Activated naive CD8-positive, alpha-beta T cell treated with anti-CD3 and anti-CD28 coated beads, Interleukin-2, amount 10 ng/mL, durations not matched to agents 7 days and 5 days (primary cell): Measurements from ENCODE around the gene TAF11L12. TPM values are rescaled to one million over a fixed set of nuclear protein-coding genes. Genes with fewer than 3 reads are reported as not detected.
"Not testable (repeated sequence)": the region's sequence is repeated elsewhere in the genome, so short reads cannot be mapped to it uniquely, and the experiment has no call there.

ENCODE experiments used
- ATAC-seq: fragments of 150-1000 bp; cut with Tn5 transposase; one replicate; pipeline ENCODE4 v1.10.0; 2021; ENCODE audit warnings: low read depth, moderate library complexity
- POLR2A ChIA-PET: fragments of 350-600 bp; sonication (Branson Sonifier 250); formaldehyde crosslinking; loops from one replicate; lab custom pipeline; 2021; ENCODE audit warnings: antibody characterized with exemption; lab: Charles Lee
- DNase-seq: peaks from one replicate; pipeline ENCODE4 v3.0.0; 2021
- H3K27ac Mint-ChIP-seq: one replicate; pipeline ENCODE4 v1.8.0; 2022; ENCODE audit warnings: mild to moderate bottlenecking, mixed read lengths
- H3K27me3 Mint-ChIP-seq: one replicate; pipeline ENCODE4 v1.8.0; 2022; ENCODE audit warnings: mild to moderate bottlenecking, moderate library complexity, mixed read lengths
- H3K36me3 Mint-ChIP-seq: one replicate; pipeline ENCODE4 v1.8.0; 2021; ENCODE audit warnings: mild to moderate bottlenecking, mixed read lengths
- H3K4me1 Mint-ChIP-seq: one replicate; pipeline ENCODE4 v1.8.0; 2021; ENCODE audit warnings: mixed read lengths
- H3K4me3 Mint-ChIP-seq: one replicate; pipeline ENCODE4 v1.8.0; 2022; ENCODE audit warnings: mild to moderate bottlenecking, moderate library complexity, mixed read lengths
- H3K9me3 Mint-ChIP-seq: one replicate; pipeline ENCODE4 v1.8.0; 2021; ENCODE audit warnings: mixed read lengths
- total RNA-seq, 2 experiments: library from RNA; stranded (reverse); gene quantifications; one replicate each; pipeline ENCODE4 v1.2.3, GENCODE V29; 2021

TAF11L12 gene
- total RNA-seq: not detected

DNA sequence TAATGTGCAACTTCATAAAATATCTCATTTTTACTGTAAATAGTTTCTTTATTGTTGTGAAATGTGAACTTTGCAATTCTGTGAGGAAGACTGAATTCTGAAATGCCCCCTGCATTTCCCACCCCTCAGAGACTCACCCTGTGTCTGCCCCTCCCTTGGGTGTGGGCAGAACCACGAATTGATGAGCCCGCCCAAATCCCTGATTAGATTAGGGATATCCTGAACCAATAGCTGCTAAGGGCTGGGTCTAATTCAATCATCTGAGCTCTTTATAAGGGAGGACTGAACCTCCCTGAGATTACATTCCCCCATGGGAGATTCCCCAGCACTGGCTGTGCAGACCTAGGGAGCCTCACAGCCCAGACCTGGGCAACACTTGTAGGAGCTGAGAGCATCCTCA is at the start of gene TAF11L12:
Gene TAF11L12, plus strand, starts transcription at position 301 of the 400 bp plus-strand sequence.
- peaks cover 14% of the 10 kb centered on the region for H3K9me3 Mint-ChIP-seq

DNA sequence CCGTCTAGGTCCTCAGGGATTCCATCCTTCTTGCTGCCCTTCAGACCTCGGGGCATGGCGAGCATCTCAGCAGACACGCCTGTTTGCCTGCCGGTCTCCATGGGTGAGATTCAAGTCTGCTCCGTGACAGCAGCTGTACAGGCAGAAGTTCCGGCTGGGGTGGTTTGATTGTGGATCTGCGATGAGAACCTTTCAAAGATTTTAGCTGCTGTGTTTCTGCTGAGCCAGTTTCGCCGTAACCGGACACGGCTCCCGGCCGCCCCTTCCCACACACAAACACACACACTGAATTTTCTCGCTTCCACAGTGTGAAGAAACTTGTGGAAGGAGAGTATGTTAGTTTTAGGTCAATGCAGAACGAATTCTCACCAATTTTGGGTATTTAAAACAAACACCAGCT is 24.5 kb upstream of the TAF11L12 start, which contains the start of gene TAF11L7:
Gene TAF11L7, minus strand, starts transcription at position 101 of the 400 bp plus-strand sequence.
- H3K36me3 Mint-ChIP-seq, POLR2A ChIA-PET, DNase-seq, H3K27me3 Mint-ChIP-seq, H3K27ac Mint-ChIP-seq, H3K4me3 Mint-ChIP-seq, ATAC-seq, H3K4me1 Mint-ChIP-seq, H3K9me3 Mint-ChIP-seq: not testable (repeated sequence)

More for the DNA sequence above, at the start of gene TAF11L12:
- H3K4me3 Mint-ChIP-seq, ATAC-seq, H3K27me3 Mint-ChIP-seq, H3K27ac Mint-ChIP-seq, H3K4me1 Mint-ChIP-seq, POLR2A ChIA-PET, DNase-seq, H3K36me3 Mint-ChIP-seq: not testable (repeated sequence)

DNA sequence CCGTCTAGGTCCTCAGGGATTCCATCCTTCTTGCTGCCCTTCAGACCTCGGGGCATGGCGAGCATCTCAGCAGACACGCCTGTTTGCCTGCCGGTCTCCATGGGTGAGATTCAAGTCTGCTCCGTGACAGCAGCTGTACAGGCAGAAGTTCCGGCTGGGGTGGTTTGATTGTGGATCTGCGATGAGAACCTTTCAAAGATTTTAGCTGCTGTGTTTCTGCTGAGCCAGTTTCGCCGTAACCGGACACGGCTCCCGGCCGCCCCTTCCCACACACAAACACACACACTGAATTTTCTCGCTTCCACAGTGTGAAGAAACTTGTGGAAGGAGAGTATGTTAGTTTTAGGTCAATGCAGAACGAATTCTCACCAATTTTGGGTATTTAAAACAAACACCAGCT is 19.3 kb upstream of the TAF11L12 start, which contains the start of gene TAF11L8:
Gene TAF11L8, minus strand, starts transcription at position 101 of the 400 bp plus-strand sequence.
- POLR2A ChIA-PET, ATAC-seq, H3K9me3 Mint-ChIP-seq, H3K27me3 Mint-ChIP-seq, DNase-seq, H3K4me1 Mint-ChIP-seq, H3K27ac Mint-ChIP-seq, H3K4me3 Mint-ChIP-seq, H3K36me3 Mint-ChIP-seq: not testable (repeated sequence)

DNA sequence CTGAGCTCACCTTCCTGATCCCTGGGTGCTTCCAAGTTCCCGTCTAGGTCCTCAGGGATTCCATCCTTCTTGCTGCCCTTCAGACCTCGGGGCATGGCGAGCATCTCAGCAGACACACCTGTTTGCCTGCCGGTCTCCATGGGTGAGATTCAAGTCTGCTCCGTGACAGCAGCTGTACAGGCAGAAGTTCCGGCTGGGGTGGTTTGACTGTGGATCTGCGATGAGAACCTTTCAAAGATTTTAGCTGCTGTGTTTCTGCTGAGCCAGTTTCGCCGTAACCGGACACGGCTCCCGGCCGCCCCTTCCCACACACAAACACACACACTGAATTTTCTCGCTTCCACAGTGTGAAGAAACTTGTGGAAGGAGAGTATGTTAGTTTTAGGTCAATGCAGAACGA is 15.9 kb upstream of the TAF11L12 start, which contains the start of gene TAF11L9:
Gene TAF11L9, minus strand, starts transcription at position 140 of the 400 bp plus-strand sequence.
- ATAC-seq, POLR2A ChIA-PET, H3K36me3 Mint-ChIP-seq, H3K4me1 Mint-ChIP-seq, H3K27ac Mint-ChIP-seq, H3K4me3 Mint-ChIP-seq, H3K27me3 Mint-ChIP-seq, DNase-seq, H3K9me3 Mint-ChIP-seq: not testable (repeated sequence)

DNA sequence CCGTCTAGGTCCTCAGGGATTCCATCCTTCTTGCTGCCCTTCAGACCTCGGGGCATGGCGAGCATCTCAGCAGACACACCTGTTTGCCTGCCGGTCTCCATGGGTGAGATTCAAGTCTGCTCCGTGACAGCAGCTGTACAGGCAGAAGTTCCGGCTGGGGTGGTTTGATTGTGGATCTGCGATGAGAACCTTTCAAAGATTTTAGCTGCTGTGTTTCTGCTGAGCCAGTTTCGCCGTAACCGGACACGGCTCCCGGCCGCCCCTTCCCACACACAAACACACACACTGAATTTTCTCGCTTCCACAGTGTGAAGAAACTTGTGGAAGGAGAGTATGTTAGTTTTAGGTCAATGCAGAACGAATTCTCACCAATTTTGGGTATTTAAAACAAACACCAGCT is 12.5 kb upstream of the TAF11L12 start, which contains the start of gene TAF11L10:
Gene TAF11L10, minus strand, starts transcription at position 101 of the 400 bp plus-strand sequence.
- H3K27ac Mint-ChIP-seq, H3K27me3 Mint-ChIP-seq, H3K9me3 Mint-ChIP-seq, H3K4me3 Mint-ChIP-seq, ATAC-seq, H3K36me3 Mint-ChIP-seq, DNase-seq, POLR2A ChIA-PET, H3K4me1 Mint-ChIP-seq: not testable (repeated sequence)

DNA sequence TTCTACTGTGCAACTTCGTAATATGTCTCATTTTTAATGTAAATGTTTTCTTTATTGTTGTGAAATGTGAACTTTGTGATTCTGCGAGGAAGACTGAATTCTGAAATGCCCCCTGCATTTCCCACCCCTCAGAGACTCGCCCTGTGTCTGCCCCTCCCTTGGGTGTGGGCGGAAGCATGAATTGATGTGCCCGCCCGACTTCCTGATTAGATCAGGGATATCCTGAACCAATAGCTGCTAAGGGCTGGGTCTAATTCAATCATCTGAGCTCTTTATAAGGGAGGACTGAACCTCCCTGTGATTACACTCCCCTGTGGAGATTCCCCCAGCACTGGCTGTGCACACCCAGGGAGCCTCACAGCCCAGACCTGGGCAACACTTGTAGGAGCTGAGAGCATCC is 6.3 kb upstream of the TAF11L12 start, which contains the start of gene TAF11L11:
Gene TAF11L11, plus strand, starts transcription at position 304 of the 400 bp plus-strand sequence.
- H3K27me3 Mint-ChIP-seq, POLR2A ChIA-PET, H3K27ac Mint-ChIP-seq, ATAC-seq, DNase-seq, H3K4me3 Mint-ChIP-seq, H3K36me3 Mint-ChIP-seq, H3K4me1 Mint-ChIP-seq: not testable (repeated sequence)
- H3K9me3 Mint-ChIP-seq: peaks cover 12% of the 10 kb centered on the region

DNA sequence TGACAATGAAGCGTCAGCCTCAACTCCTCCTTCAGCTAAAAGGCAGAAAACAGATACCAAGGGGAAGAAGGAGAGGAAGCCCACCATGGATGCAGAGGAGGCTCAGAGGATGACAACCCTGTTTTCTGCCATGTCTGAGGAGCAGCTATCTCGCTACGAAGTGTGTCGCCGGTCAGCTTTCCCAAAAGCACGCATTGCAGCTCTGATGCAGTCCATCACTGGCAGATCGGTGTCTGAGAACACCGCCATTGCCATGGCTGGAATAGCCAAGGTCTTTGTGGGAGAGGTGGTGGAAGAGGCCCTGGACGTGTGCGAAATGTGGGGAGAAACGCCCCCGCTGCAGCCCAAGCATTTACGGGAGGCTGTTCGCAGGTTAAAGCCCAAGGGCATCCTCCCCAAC is 5.2 kb upstream of the TAF11L12 start:
- DNase-seq (no peak), ATAC-seq (no peak)
- Mint-ChIP-seq H3K9me3 (peaks cover 11% of the 10 kb centered on the region), H3K4me3 (no peak overlapping the region), H3K4me1 (no peaks in the 10 kb centered on the region), H3K36me3 (no peaks in the 10 kb centered on the region), H3K27me3 (no peaks in the 10 kb centered on the region), H3K27ac (no peak overlapping the region)
- POLR2A ChIA-PET: no interaction called here

DNA sequence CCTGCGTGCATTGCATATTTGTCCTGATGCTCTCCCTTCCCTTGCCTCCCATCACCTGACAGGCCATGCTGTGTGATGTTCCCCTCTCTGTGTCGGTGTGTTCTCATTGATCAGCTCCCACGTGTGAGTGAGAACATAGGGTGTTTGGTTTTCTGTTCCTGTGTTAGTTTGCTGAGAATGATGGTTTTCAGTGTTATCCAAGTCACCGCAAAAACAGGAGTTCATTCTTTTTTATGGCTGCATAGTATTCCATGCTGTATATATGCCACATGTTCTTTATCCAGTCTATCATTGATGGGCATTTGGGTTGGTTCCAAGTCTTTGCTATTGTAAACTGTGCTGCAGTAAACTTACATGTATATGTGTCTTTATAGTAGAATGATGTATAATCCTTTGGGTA is 2.7 kb upstream of the TAF11L12 start:
- H3K36me3 Mint-ChIP-seq, POLR2A ChIA-PET, H3K4me3 Mint-ChIP-seq, DNase-seq, H3K4me1 Mint-ChIP-seq, ATAC-seq, H3K27ac Mint-ChIP-seq, H3K27me3 Mint-ChIP-seq: not testable (repeated sequence)
- peaks cover 10% of the 10 kb centered on the region for H3K9me3 Mint-ChIP-seq

DNA sequence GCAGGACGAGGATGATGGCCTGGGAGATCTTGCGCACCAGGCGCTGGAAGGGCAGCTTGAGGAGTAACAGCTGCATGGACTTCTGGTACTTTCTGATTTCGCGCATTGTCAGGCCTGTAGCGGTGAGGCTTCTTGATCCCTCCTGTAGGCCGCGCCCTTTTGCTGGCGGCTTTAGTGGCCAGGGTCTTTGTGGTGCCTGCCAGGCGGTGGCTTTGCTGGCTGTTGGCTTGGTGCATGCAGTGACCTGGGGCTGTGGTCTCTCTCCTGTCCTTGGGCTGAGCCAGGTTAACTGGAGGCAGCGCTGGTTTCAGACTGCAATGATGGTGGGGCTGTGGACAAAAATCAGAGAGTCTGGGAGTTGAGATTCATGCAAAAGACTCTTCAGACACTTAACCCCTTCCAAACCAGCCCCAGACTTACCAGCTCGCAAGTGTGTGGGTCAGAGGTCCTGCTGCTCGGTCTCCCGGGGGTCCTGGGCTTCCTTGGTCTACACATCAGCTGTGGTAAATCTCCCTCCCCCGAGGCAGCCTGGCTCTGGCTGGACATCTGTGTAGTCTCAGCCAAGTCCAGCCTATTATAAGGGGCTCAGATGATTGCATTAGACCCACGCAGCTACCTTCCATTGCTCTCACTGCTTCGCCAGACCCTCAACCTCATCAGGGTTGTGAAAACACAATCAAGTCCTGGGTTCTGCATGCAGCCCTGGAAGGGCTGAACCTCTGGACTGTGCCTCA is 4.8 kb downstream of the TAF11L12 start:
- Mint-ChIP-seq H3K9me3 (peaks cover 7% of the 10 kb centered on the region), H3K36me3 (no peaks in the 10 kb centered on the region), H3K27me3 (no peaks in the 10 kb centered on the region), H3K4me1 (no peaks in the 10 kb centered on the region), H3K4me3 (no peak overlapping the region), H3K27ac (no peak overlapping the region)
- DNase-seq: no peak
- no peak for ATAC-seq
- POLR2A ChIA-PET: no interaction called here

DNA sequence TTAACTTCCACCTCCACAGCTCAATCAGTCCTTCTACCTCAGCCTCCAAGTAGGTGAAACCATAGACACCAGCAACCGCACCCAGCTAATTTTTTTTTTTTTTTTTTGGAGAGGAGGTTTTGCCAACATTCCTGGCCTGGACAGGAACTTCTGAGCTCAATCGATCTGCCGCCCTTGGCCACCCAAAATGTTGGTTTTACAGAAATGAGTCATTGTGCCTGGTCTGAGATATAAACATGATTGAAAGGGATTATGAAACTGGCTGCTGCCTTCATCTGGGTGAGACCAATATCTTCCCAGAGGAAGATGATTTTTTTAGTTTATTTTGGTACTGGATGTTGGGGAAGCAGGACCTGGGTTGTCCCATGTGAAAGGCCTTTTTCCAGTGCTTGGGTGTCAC is 9.2 kb downstream of the TAF11L12 start:
- Mint-ChIP-seq H3K27me3 (no peaks in the 10 kb centered on the region), H3K9me3 (peaks cover 2% of the 10 kb centered on the region), H3K4me3 (no peak overlapping the region), H3K4me1 (no peaks in the 10 kb centered on the region), H3K36me3 (no peaks in the 10 kb centered on the region), H3K27ac (no peak overlapping the region)
- DNase-seq (no peak), ATAC-seq (no peak)
- POLR2A ChIA-PET: no interaction called here

DNA sequence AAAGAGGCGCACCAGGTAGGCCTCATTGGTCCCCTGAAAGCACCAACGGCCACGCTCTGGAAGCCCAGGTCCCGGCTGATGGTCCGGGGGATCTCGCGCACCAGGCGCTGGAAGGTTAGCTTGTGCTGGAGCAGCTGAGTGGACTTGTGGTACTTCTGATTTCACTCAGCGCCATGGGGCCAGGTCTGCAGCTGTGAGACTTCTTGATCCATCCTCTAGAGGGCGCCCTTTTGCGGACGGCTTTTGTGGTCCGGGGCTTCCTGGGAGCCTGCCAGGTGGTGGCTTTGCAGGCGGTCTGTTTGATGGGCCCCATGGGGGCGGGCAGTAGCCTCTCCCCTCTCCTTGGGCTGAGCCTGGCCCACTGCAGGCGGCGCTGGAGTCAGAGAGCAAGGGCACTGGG is 10.4 kb downstream of the TAF11L12 start:
- Mint-ChIP-seq H3K36me3 (no peaks in the 10 kb centered on the region), H3K4me3 (no peak overlapping the region), H3K27ac (no peak overlapping the region), H3K4me1 (no peaks in the 10 kb centered on the region), H3K27me3 (no peaks in the 10 kb centered on the region), H3K9me3 (no peaks in the 10 kb centered on the region)
- ATAC-seq: no peak
- no peak for DNase-seq
- POLR2A ChIA-PET: no interaction called here

DNA sequence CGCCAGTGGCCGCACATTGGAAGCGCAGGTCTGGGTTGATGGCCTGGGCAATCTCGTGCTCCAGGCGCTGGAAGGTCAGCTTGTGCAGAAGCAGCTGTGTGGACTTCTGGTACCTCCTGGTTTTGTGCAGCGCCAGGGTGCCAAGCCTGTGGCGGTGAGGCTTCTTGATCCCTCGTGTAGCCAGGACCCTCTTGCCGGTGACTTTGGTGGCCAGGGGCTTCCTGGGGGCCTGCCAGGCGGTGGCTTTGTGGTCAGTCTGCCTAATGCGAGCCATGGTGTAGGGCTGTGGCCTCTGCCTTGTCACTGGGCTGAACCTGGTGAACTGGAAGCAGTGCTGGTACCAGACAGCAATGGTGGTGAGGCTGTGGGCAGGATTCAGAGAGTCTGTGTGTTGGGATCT is 15.5 kb downstream of the TAF11L12 start:
- no peak for DNase-seq

DNA sequence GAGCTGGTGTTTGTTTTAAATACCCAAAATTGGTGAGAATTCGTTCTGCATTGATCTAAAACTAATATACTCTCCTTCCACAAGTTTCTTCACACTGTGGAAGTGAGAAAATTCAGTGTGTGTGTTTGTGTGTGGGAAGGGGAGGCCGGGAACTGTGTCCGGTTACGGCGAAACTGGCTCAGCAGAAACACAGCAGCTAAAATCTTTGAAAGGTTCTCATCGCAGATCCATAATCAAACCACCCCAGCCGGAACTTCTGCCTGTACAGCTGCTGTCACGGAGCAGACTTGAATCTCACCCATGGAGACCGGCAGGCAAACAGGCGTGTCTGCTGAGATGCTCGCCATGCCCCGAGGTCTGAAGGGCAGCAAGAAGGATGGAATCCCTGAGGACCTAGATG is 21.6 kb downstream of the TAF11L12 start, which contains the start of gene TAF11L13:
Gene TAF11L13, plus strand, starts transcription at position 301 of the 400 bp plus-strand sequence.
- DNase-seq, H3K27me3 Mint-ChIP-seq, POLR2A ChIA-PET, H3K9me3 Mint-ChIP-seq, ATAC-seq, H3K36me3 Mint-ChIP-seq, H3K4me1 Mint-ChIP-seq, H3K4me3 Mint-ChIP-seq, H3K27ac Mint-ChIP-seq: not testable (repeated sequence)

More for the DNA sequence above, 15.5 kb downstream of the TAF11L12 start:
- POLR2A ChIA-PET: no interaction called here
- Mint-ChIP-seq H3K36me3 (no peaks in the 10 kb centered on the region), H3K27ac (no peak overlapping the region), H3K9me3 (no peaks in the 10 kb centered on the region), H3K27me3 (no peaks in the 10 kb centered on the region), H3K4me1 (no peaks in the 10 kb centered on the region), H3K4me3 (no peak overlapping the region)
- ATAC-seq: no peak

DNA sequence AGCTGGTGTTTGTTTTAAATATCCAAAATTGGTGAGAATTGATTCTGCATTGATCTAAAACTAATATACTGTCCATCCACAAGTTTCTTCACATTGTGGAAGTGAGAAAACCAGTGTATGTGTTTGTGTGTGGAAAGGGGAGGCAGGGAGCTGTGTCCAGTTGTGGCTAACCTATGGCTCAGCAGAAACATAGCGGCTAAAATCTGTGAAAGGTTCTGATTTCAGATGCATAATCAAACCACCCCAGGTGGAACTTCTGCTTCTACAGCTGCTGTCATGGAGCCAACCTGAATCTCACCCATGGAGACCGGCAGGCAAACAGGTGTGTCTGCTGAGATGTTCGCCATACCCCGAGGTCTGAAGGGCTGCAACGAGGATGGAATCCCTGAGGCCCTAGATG is 24.0 kb downstream of the TAF11L12 start, which contains the start of gene TAF11L14:
Gene TAF11L14, plus strand, starts transcription at position 301 of the 400 bp plus-strand sequence.
- no peaks in the 10 kb centered on the region for H3K36me3 Mint-ChIP-seq
- H3K27ac Mint-ChIP-seq: no peak within 1 kb of the TSS
- no peak for ATAC-seq

More for the DNA sequence above, 24.0 kb downstream of the TAF11L12 start, which contains the start of gene TAF11L14:
- Mint-ChIP-seq H3K4me3 (no peak within 1 kb of the TSS), H3K27me3 (no peaks in the 10 kb centered on the region), H3K9me3 (peaks cover 3% of the 10 kb centered on the region), H3K4me1 (no peaks in the 10 kb centered on the region)
- POLR2A ChIA-PET: no interaction called here
- DNase-seq: no peak
